ENCODE results near the gene RAP1GAP.

Gene RAP1GAP

DNA sequence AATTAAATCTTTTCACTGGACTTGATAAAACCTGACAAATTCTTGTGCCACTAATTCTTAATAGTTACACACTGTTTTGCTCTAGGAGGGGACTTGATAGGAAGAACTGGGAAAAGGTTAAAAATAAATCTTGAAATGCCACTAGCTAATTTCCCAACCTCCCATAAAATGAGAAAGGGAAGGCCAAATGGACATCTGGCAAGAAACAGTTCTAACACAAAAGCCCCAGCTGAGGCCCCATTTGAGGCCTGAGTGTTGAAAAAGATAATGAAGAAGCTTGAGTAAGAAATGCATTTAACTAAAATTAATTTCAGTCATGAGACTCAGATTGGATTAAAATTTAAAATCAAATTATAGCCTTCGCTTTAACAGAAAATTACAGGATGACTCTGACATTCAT is 11.2 kb upstream of the RAP1GAP start:
- in situ Hi-C loops (cut with MboI; ENCODE audit: low sequenced_read_pairs): no loop called here

DNA sequence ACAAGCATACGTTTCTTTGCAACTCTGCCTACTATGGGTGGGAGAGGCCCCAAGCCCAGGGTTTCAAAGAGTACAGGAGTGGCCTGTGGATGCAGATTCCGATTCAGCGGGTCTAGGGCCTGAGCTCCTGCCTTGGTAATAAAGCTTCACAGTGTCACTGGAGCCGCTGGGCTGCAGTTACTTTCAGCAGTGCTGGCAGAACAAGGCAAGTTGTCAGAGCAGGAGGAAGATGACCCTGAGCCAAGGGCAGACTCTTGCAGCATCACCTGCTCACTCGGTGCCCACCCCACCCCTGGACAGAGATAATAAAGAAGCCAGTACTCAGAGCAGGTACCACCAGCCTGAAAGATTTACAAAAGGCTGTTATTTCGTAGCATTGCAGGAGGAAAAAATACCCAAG is 8.0 kb upstream of the RAP1GAP start:
- in situ Hi-C loops (cut with MboI; ENCODE audit: low sequenced_read_pairs): no loop called here

DNA sequence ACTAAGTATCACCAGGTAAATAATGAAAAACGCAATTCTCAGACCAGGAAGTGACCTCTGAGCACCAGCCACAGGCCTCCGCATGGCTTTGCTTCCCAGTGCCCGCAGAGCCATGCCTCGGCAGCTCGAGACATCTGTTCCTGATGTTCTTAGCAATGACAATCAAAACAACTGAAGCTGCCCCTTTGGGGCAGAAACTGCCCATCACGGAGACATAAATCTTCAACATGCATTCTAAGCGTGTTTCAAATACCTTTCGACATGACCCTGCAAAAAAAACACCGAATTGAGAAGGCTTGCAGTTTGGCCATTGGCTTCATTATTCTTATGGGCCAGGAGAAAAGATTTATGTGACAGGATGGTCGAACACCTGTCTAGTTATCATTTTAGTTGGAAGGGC is 5.8 kb upstream of the RAP1GAP start:
- in situ Hi-C loops (cut with MboI; ENCODE audit: low sequenced_read_pairs): loop anchor here (25.0 kb wide), 1 partner anchor 287 kb away; no protein-coding TSS in a partner anchor

DNA sequence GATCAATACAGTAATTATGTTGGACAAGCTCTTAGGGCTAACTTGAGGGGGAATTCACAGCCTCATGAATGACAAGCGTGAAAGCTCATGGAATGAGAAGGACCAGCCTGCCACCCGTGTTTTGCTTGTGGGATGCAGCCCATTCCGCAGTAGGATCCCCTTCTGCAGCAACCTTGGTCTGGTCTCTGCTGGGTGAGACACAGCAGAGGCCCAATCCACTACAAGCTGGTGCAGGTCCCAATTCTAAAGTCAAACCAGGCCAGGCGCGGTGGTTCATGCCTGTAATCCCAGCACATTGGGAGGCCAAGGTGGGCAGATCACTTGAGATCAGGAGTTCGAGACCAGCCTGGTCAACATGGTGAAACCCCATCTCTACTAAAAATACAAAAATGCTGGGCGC is 4.7 kb upstream of the RAP1GAP start:
- in situ Hi-C loops (cut with MboI; ENCODE audit: low sequenced_read_pairs): loop anchor here (25.0 kb wide), 1 partner anchor 288 kb away; no protein-coding TSS in a partner anchor

DNA sequence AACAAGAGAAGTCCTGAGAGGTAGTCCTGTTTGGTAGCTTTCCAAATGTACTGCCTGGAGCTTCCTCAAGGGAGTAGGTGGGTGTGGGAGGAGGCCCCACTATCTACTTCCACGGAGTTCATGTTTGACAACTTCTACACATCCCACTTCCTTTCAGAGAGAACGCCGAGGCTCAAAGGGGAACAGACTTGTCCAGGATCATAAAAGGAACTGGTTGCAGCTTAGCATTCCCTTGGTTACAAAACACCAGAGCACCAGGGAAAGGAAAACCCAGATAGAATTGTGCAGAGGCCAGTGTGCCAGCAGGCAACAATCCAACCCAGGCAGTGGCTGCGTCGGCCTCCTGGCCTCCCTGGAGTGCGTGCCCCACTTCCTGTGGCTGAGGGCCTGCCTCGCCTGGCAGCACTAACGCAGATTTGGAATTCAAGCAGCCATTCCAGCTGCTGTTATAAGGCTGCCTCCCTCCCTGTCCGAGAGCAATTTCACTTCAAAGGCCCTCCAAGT is 4.2 kb upstream of the RAP1GAP start:
- in situ Hi-C loops (cut with MboI; ENCODE audit: low sequenced_read_pairs): loop anchor here (25.0 kb wide), 1 partner anchor 289 kb away; no protein-coding TSS in a partner anchor

DNA sequence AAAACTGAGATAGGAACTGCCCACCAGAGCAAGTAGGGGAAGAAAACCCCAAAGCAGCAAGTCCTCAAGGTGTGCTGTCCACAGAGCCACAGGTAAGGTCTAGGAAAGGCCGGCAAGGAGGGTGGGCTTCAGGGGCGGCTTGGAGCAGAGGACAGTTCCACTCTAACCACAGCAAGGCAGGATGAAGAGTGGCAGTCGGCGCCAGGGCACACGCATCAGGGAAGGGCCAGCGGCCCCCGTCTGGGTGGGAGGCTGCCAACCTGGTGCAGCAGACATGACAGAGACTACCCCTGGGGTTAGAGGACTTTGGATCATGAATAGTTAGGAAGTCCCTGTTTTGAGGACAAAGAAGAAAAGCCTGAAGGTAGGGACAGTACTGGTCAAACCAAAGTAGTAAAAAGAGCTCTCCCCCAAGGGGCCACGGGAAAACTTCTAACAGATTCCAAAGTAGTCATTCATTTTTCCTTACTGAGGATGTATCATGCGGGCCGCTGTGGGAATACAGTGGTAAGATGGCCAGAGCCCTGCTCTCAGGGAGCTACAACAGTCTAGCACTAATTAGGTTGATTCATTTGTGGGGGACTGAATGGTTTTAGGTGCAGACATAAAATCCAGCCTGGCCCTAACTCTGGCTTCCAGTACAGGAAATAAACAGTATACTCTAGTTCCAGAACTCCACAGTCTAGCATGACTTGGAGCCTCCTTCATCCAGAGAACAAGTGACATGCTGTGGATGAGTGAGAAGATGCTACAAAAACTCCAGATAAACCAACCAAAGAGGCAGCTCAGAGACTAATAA is 3.5 kb upstream of the RAP1GAP start:
- in situ Hi-C loops (cut with MboI; ENCODE audit: low sequenced_read_pairs): loop anchor here (25.0 kb wide), 1 partner anchor 290 kb away; no protein-coding TSS in a partner anchor

DNA sequence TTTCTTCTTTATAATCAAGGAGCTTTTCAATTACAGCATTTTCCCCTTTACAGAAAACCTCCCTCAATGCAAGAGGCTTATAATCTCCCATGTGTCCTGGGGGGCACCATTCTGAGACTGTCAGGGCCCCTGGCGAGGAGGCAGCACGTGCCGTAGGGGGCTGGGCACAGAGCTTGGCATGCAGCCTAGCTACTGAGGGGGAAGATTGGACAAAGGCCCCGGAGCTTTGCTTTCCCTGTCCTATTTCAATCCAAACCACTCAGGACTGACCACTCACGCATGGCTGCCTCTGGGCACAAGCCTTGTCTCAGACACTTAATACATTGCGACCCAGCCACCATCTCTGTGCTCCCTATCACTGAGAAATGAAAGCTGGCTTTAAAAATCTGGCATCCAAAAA is 2.8 kb upstream of the RAP1GAP start:
- in situ Hi-C loops (cut with MboI; ENCODE audit: low sequenced_read_pairs): loop anchor here (25.0 kb wide), 1 partner anchor 290 kb away; no protein-coding TSS in a partner anchor

DNA sequence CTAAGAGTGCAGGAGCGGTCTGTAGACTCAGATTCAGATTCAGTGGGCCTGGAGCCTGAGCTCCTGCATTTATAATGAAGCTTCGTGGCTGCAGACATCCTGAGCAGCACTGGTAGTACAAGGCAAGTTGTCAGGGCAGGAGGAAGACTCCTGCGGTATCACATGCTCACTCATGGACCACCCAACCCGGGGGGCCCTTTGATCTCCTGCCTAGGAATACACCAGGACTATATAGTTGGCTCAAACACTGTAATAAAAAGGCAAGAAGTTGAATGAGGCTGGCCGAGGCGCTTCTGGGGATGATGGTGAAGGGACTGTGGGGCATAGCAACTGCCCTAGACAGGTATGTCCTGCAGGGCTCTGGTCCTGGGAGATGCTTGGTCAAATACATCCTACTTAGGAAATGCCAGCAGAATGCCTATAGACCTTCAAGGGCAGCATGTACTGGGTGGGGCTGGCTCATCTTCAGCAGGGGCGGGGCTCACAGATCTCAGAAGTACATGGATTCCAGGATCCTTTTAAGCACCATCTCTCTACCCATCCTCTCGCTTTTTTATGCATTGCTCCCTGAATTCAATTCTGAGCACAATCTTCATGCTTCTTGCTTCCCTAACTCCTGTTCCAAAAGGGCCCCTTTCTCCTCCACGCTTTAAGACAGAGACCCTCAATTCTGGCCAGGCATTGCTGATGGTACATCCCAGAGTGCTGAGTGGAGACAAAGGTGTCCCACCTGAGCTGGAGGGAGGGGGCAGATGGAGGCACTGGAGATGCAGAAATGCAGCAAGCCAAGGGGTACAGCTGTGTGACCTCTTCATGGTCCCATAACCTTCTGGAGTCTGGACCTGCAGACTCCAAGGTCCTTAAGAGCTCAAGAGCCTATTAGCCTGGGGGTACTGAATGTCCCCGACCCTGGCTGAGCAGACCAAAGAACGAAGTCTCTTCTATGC is 2.1 kb upstream of the RAP1GAP start:
- in situ Hi-C loops (cut with MboI; ENCODE audit: low sequenced_read_pairs): loop anchor here (25.0 kb wide), 1 partner anchor 291 kb away; no protein-coding TSS in a partner anchor

DNA sequence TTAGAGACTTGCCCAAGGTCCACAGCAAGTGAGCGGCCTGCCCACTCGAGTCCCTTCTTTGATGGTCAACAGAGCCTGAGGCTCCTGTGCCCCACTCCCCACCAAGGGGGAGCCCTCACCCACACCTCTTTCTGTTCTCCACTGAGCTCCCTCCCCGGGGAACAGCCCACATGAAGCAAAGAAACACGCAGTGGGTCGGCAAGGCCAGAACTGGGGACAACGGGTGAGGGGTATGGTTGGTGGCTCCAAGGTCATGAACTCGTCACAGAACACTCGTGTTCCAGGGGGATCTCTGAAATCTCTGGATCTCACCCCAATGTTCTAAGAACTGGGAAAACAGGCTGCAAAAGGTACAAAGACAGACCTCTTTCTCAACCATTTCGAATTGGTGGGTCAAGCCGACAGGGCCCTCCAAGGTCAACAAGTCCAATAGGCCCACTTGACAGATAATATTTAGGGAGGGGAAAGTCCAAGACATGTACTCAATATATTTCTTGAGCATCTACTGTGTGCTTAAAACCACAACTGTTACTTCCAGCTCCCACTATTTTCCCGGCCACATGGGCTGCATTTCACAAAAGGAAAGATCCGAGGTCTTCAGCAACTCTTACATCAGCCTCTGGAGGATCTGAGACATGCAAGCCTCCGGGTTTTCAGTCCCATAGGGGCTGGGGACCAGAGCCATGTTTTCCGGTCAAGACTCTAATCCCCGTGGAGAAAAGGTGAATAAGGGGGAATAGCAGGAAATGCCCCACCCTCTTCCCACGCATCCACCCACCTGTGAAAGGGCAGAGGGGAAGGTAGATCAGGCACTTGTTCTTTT is 1.1 kb upstream of the RAP1GAP start:
- in situ Hi-C loops (cut with MboI; ENCODE audit: low sequenced_read_pairs): loop anchor here (25.0 kb wide), 1 partner anchor 292 kb away; no protein-coding TSS in a partner anchor

DNA sequence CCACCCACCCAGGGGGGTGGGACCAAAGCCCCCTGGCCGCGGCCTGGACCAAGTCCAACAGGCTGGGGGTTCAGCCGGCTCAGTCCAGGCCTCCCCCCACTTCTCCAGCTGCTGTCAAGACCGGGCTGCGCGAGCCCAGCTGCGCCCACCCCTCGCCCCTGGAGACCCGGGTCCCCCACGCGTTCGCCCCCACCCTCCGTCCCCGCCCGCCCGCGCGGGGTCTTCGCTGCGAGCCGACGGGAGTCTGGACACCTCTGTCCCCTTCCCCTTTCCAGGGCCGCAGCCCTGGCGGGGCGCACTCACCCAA is 253 bp downstream of the RAP1GAP start:
- in situ Hi-C loops (cut with MboI; ENCODE audit: low sequenced_read_pairs): loop anchor here (25.0 kb wide), 1 partner anchor 293 kb away; no protein-coding TSS in a partner anchor

DNA sequence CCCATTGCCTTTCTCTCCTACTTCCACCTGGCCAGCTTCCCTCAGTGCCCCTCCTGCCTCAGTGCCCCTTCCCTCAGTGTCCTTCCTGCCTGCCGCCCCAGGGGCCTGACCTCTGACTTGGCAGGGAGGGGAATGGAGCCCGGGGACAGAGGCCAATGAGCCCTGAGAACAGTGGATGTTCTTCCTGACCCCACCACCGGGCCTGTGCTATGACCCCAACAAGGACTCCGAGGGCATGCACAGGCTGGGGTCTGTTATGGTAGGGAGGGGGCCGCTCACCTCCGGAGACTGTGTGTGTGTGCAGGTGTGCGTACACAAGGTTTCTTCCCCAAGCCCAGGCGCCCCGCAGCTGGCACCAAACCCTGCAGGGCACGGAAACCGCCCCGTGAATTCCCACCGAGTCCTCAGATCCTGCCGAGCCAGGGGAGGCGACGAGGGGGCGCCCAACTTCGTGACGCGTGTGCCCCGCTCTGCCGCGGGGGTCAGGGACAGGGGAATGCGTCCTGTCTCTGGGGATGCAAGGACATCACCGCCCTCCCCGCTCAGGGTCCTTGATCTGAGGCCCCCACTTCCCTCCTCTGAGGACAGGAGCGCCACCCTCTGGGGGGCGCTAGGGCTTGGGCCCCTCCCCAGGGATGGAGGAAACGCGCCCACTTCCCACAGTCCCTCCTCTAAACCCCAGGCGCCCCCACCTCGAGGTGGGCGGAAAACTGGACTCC is 766 bp downstream of the RAP1GAP start:
- in situ Hi-C loops (cut with MboI; ENCODE audit: low sequenced_read_pairs): loop anchor here (25.0 kb wide), 1 partner anchor 294 kb away; no protein-coding TSS in a partner anchor

DNA sequence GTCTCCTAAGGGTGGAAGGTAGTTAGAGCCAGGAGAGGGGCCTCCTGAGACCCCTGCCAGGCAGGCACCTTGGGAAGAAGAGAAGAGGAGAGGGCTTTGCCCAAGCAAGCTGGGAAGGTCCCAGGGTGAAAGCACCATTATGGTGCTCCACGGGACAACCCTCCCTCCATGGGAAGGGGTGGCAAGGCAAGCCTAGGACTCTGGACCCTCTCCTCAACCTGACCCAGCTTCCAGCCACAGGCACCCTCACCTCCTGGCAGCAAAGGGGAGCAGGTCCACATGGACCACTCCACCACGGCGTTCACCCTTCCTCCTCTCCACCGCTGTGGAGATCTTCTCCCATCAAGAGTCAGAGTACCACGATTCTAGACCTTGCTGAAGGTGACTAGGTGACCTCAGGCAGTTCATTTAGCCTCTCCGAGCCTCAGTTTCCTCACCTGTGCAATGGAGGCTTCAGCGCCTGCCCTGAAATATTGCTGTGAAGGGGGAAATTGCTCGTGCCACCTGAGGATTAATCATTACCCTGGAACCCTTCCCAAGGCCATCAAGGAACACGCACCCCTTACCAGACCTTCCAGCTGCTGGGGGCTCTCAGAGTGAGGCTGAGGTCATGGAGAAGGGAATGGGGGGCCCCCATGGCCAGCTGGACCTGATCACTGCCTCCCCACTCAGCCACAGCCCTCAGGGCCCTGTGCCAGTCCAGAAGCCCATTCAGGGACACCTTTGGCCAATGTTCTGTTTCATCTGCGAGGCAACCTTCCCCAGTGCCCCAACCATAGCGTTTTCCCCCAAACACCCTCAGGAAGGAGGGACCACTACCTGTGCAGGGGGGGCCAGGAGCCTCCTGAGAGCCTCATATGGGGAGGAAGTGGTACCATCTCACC is 1.6 kb downstream of the RAP1GAP start:
- in situ Hi-C loops (cut with MboI; ENCODE audit: low sequenced_read_pairs): loop anchor here (25.0 kb wide), 1 partner anchor 295 kb away; no protein-coding TSS in a partner anchor

DNA sequence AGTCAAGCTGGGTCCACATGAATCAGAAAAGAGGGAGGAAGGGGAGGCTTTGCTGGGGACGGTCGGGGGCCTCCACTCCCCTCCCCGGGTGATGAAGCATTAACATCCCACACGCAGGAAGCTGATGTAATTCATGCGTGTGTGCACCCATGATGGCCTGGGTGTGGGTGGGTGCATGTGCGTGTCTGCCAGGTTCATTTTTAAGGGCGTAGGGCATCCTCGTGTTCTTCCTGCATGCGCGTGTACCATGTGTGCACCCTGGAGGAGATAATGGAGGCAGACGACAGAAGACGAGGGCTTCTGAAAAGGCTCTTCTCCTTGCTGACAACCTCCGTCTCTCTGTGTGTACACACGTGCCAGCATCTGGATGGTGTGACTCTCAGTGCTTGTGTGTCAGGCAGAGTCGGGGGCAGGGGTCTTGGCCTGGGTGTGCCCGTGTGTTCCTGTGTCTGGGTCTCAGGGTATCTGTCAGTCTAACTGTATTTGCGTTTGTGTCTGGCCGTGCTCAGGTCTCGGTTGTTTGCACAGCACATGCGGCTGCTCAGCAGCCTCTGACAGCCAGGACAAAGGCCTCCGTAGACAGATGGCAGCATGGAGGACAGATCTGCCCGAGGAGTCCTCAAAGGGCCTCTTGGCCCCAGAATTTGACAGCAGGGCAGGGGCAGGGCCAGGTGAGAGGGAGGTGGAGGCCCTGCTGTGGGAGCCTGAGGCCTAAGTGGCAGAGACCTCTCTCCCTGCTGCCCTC is 2.4 kb downstream of the RAP1GAP start:
- in situ Hi-C loops (cut with MboI; ENCODE audit: low sequenced_read_pairs): loop anchor here (25.0 kb wide), 1 partner anchor 296 kb away; no protein-coding TSS in a partner anchor

DNA sequence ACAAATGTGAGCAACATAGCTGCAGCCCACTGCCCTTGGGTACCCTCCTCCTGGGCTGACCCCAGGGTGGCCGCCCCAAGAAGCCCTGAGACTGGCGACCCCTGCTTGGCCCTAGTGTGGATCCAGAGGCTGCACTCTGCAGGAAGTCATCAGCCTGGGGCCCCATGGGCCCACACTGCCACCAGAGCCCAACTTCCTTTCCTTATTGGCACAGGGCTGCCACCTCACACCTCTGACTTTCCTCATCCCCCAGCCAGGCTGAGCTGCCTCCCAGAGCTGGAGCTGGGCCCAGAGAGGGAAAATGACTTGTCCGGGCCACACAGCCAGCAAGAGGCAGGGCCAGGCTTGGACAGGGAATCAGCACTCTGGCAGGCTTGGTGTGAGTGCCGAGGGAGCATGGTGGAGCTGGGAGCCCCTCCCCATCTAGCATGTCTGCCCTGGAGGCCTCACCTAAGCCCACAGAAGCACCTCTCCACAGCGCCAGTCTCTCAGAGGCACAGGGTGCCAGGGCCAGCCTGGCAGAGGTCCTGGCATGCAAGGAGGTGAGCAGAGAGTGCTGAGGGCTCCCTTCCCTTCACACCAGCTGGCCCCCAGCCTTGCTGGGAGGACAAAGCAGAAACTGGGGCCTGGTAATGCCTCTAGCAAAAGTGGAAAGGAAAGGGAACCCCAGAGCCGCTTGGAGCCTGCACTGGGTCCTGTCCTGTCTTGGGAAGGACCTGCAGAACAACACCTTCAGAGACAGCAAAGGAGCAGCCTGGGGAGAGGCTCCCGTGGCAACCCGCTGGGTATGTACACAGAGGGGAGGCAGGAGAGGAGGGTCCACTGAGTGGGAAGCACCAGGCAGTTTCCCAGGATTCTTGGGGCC is 3.2 kb downstream of the RAP1GAP start:
- in situ Hi-C loops (cut with MboI; ENCODE audit: low sequenced_read_pairs): loop anchor here (25.0 kb wide), 1 partner anchor 296 kb away; no protein-coding TSS in a partner anchor

DNA sequence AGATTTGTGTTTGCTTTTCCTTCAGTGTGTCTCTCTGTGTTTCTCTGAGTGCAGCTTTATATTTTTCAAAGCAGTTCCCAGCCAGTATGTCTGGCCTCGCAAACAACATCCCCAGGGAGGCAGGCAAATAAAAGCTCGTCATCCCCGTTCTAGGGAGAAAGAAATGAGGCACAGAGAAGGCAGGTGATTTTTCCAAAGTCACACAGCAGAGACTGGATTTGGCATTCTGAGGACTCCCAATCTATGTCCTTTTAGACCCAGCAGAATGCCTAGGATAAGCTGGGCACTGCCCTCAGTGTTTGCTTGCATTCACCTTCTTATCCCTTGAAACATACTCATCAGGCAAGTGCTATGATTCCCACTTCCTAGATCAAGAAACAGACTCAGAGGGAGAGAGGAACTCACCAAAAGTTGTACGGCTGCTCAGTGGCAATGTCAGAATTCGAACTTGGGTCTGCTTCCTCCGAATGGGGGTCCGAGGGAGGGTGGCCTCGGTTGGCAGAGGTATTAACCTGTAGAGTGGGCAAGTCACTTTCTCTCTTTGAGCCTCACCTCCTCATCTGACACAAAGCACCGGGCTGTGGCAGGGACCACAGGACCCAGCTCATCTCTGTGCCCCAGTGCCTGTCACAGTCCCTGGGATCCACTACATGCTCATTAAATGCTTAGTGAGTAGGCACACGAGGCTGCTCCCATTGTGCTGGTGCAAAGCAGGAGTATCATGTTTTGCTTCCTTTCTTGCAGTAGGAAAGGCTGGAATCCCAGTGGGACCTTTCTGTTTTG is 4.2 kb downstream of the RAP1GAP start:
- in situ Hi-C loops (cut with MboI; ENCODE audit: low sequenced_read_pairs): loop anchor here (25.0 kb wide), 1 partner anchor 297 kb away; no protein-coding TSS in a partner anchor
